HG02840 (cell line): Measurements from ENCODE around the gene TSPAN10.
A peak's percentile ranks its signal among the peaks of the same experiment; 100 is the strongest.

Source experiments
- ATAC-seq: cut with Tn5 transposase; IDR thresholded peaks from one replicate; pipeline ENCODE4 v1.9.1; 2021; ENCODE audit warnings: mild to moderate bottlenecking, moderate library complexity, moderate number of reproducible peaks; ENCODE audit not compliant: unreplicated experiment, low FRiP score

Gene TSPAN10

DNA sequence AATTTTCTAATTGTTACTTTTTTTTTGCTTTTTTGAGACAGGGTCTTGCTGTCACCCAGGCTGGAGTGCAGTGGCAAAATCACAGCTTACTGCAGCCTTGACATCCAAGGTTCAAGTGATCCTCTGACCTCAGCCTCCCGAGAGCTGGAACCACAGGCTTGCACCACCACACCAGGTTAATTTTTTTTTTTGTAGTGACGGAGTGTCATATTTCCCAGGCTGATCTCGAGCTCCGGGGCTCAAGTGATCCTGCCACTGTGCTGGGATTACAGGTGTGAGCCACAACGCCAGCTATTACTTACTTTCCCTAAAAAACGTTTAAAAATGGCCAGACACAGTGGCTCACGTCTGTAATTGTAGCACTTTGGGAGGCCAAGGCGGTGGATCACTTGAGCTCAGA lies 6.7 kb upstream of the TSPAN10 start:
- ATAC-seq, result no peak

GRCh38 chr17:81631482-81631881 lies 5.5 kb upstream of the TSPAN10 start:
- no peak for ATAC-seq

DNA sequence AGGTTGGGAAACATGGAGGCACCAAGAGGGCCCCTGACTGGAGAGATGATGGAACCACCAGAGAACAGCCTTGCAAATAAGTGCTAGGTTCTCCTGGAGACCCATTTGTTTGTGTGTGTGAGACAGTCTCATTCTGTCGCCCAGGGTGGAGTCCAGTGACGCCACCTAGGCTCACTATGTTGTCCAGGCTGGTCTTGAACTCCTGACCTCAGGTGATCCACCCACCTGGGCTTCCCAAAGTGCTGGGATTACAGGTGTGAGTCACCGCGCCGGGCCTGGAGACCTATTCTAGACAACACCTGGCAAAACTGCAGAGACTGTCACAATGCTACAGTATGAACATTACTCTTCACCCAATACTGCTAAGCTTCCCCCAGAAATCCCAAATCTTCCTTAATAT lies 1.6 kb upstream of the TSPAN10 start:
- ATAC-seq, result no peak

DNA sequence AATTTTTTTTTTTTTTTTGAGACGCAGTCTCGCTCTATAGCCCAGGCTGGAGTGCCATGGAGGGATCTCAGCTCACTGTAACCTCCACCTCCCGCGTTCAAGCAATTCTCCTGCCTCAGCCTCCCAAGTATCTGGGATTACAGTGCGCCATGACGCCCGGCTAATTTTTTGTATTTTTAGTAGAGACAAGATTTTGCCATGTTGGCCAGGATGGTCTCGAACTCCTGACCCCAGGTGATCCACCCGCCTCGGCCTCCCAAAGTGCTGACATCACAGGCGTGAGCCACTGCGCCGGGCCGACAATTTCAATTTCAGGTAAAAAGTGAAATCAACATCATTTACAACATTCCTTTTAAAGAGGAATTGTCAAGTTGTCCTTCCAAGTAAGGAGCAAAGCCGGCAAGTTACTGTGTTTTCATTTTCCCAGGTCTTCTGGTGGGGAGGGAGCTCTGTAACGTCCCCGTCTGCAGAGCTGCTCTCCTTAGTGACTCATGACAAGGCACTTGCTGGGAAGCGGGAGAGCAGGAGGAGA lies 957 bp upstream of the TSPAN10 start:
- ATAC-seq, result peak; percentile 24

- no peak for ATAC-seq
Measured at GRCh38 chr17:81638683-81639082, 1.7 kb downstream of the TSPAN10 start.

- no peak for ATAC-seq
Measured at GRCh38 chr17:81640011-81640410, 3.0 kb downstream of the TSPAN10 start.

- no peak for ATAC-seq
Measured at GRCh38 chr17:81641825-81642489, 5.0 kb downstream of the TSPAN10 start.

DNA sequence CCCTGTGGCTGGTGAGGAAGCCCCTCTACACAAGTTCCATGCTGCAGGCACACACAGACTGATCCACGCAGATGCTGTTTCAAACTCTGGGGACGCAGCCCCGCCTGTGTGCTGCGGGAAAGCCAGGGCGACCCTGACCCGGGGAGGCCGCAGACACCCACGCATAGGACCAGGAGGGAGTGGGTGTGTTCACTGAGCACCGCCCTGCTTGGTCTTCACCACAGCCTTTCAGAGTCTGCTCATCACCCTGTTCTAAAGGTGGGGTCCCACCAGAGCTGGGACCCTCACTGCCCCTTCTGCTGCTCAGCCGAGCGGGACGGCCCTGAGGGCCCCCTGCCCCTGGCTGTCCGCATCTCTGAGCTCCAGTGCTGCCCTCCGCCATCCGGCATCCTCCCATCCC lies 7.5 kb downstream of the TSPAN10 start:
- ATAC-seq, result no peak

- no peak for ATAC-seq
Measured at GRCh38 chr17:81644976-81645952, 8.3 kb downstream of the TSPAN10 start.

GRCh38 chr17:81646869-81647600 lies 10.0 kb downstream of the TSPAN10 start:
- no peak for ATAC-seq

DNA sequence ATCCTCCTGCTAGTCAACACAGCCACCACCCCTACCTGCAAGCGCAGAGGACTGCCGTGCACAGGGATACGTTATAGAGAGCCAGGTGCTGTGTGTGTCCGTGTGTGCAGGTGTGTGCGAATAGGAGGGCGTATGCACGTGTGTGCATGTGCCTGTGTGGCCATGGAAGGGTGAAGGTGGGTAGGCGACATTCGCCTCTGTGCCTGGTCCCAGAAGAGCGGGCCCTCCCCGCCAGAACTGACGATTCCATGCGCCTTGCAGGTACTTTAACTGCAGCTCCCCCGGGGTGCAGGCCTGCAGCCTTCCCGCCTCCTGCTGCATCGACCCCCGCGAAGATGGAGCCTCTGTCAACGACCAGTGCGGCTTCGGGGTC lies 10.6 kb downstream of the TSPAN10 start:
- ATAC-seq, result no peak

GRCh38 chr17:81648013-81648706 lies 11.2 kb downstream of the TSPAN10 start:
- ATAC-seq, result no peak

DNA sequence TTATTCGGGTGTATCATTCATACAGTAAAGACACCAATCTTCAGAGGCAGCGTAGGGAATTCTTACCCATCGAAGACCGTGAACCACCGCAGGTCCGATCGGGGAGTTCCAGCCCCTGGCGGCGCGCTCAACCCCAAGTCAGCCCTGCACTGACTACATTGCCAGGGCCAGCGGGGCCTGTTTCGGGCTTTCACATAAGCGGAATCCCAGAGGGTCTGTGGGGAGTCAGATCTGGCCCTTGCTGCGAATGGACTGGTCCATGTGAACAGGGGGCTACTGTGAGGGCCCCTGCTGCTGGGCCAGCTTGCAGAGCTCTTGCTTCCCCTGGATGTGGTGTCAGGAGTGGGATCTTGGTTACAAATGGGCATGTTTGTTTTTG lies 11.7 kb downstream of the TSPAN10 start:
- ATAC-seq, result no peak

GRCh38 chr17:81650951-81651350 lies 14.0 kb downstream of the TSPAN10 start:
- no peak for ATAC-seq

- no peak for ATAC-seq
Measured at GRCh38 chr17:81651692-81652091, 14.7 kb downstream of the TSPAN10 start.

DNA sequence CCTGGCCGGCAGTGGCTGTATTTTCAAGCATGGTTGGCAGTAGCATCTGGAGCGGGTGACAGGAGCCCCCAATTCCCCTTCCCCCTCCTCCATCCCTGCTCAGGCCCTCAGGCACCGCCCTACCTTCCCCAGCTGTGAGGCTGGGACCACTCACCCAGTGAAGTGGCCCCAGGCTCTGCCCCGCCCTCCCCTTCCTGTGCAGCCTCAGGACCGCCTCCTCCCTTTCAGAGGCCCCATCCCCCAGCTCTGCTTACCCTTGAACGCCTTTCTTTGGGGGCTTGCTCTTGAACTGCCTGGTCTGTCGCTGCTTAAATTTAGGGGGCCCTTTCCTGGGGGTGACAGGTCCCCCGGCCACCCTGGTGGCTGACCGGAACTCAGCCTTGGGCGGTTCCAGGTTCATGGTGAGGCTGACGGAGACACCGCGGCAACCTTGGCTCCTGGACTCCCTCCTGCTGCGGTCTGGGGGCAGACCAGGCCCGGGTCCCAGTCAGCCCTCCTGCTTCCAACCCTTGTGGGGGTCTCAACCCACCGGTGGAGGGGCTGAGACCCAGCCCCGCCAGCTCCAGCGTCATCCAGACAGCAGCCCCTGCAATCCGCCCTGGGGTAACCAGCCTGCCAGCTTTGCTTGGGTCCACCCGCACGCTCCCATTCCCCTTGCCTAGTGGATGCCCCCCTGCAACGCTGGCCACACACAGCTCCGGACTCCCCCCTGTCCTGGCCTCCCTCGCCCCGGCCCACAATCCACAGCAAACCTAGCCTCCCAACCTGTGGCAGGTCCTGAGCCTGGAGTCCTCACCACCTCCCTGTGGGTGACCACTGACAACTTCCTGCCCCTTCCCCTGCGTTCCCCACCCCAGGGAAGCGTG lies 16.1 kb downstream of the TSPAN10 start:
- no peak for ATAC-seq

DNA sequence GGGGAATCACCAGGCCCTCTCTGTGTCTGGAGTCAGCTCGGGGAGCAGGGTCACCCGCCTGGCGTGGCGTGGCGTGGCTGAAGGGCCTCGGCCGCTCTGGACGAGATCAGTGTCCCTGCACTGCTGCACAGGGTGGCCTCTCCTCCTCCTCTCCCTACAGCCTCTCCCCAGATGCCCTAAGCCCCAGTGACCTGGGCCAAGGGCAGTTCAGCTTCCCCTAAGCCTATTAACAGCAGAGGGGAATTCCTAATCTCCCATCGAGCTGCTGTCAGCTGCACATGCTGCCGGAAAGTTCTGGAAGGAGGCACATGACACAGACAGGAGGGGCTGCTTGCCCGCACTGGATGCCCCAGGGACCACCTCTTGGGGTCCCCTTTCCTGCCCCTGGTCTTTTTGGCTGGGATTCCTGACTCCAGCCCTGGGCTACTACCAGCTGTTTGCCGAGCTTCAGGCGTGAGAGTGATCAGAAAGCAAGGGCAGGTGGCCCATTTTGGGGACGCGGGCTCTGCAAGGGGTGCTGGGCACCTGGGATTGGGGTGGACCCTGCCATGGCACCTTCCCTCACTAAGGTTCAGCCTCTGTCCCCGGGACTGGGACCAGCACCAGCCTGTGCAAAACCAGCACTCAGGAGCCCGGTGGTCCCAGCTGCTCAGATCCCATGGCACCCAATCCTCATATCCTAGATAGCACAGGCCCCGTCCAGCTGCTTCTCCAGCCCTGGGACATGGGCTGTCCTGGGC lies 18.6 kb downstream of the TSPAN10 start:
- ATAC-seq, result no peak

GRCh38 chr17:81656118-81656743 lies 19.2 kb downstream of the TSPAN10 start, which contains the start of gene PDE6G:
Gene PDE6G, minus strand, starts transcription at chr17:81656542. Its CDS starts 3,237 bp downstream, at chr17:81653305.
- ATAC-seq, result no peak
